Activated CD4-positive, alpha-beta T cell treated with anti-CD3 and anti-CD28 coated beads, Interleukin-2, amount 50 U/mL, for 16 hours (primary cell): ENCODE data around the gene GPER1.
"Not testable (repeated sequence)": the region's sequence is repeated elsewhere in the genome, so short reads cannot be mapped to it uniquely, and the experiment has no call there.

ENCODE experiments used
- DNase-seq: peaks from one replicate; pipeline ENCODE4 v3.0.0-alpha.2; 2020

The GPER1 gene

GRCh38 chr7:1104516-1105179, 16.7 kb downstream of the GPER1 start:
- DNase-seq = no peak

GRCh38 chr7:1105189-1105588, 17.3 kb downstream of the GPER1 start:
- DNase-seq = no peak

GRCh38 chr7:1106063-1106792, 18.3 kb downstream of the GPER1 start:
- DNase-seq = no peak

- DNase-seq = no peak
Observed at GRCh38 chr7:1106793-1107421, 19.0 kb downstream of the GPER1 start.

GRCh38 chr7:1108264-1108920, 20.5 kb downstream of the GPER1 start:
- no peak for DNase-seq

GRCh38 chr7:1109581-1110310, 21.8 kb downstream of the GPER1 start:
- DNase-seq = no peak

- no peak for DNase-seq
Observed at GRCh38 chr7:1110358-1110757, 22.4 kb downstream of the GPER1 start.

- DNase-seq = no peak
Observed at GRCh38 chr7:1111156-1111555, 23.2 kb downstream of the GPER1 start.

- no peak for DNase-seq
Observed at GRCh38 chr7:1112109-1112508, 24.2 kb downstream of the GPER1 start.

GRCh38 chr7:1112625-1113547, 25.0 kb downstream of the GPER1 start:
- DNase-seq = no peak

- DNase-seq = no peak
Observed at GRCh38 chr7:1113548-1113885, 25.6 kb downstream of the GPER1 start.

GRCh38 chr7:1114088-1114487, 26.2 kb downstream of the GPER1 start:
- no peak for DNase-seq

GRCh38 chr7:1114505-1114904, 26.6 kb downstream of the GPER1 start:
- DNase-seq = no peak

GRCh38 chr7:1115171-1116045, 27.5 kb downstream of the GPER1 start:
- DNase-seq = not testable (repeated sequence)

GRCh38 chr7:1116383-1117008, 28.6 kb downstream of the GPER1 start:
- not testable (repeated sequence) for DNase-seq

- no peak for DNase-seq
Observed at GRCh38 chr7:1117321-1117928, 29.5 kb downstream of the GPER1 start.

- no peak for DNase-seq
Observed at GRCh38 chr7:1119201-1119600, 31.3 kb downstream of the GPER1 start.

GRCh38 chr7:1120791-1121190, 32.9 kb downstream of the GPER1 start:
- DNase-seq = no peak

GRCh38 chr7:1121476-1121875, 33.6 kb downstream of the GPER1 start:
- DNase-seq = no peak
